Osteoblast (primary cell): Measurements from ENCODE around the gene ERVW-1. TPM values are rescaled to one million over a fixed set of nuclear protein-coding genes. Genes with fewer than 3 reads are reported as not detected.

Source experiments
- DNase-seq: peaks from one replicate; pipeline ENCODE4 v3.0.0; 2011; ENCODE audit warnings: low spot score, mixed read lengths; ENCODE audit not compliant: insufficient read length; ENCODE audit errors: missing footprints
- H2AFZ ChIP-seq: 2 replicates; pipeline ENCODE4 v1.6.0; 2011; ENCODE audit warnings: mild to moderate bottlenecking, low read length
- H3K27ac ChIP-seq: 2 replicates; pipeline ENCODE4 v1.5.1; 2011; ENCODE audit warnings: mild to moderate bottlenecking, low read depth, low read length, moderate library complexity
- H3K27me3 ChIP-seq: 2 replicates; pipeline ENCODE4 v1.6.0; 2012; ENCODE audit warnings: mild to moderate bottlenecking, control low read depth, inconsistent platforms, low read length, moderate library complexity; ENCODE audit not compliant: insufficient read depth
- H3K36me3 ChIP-seq: 2 replicates; pipeline ENCODE4 v1.5.1; 2011; ENCODE audit warnings: mild to moderate bottlenecking, low read length, control low read depth, moderate library complexity; ENCODE audit not compliant: insufficient read depth
- H3K4me1 ChIP-seq: 2 replicates; pipeline ENCODE4 v1.5.1; 2011; ENCODE audit warnings: mild to moderate bottlenecking, low read length, control low read depth, moderate library complexity; ENCODE audit not compliant: insufficient read depth
- H3K4me2 ChIP-seq: 2 replicates; pipeline ENCODE4 v1.6.0; 2011; ENCODE audit warnings: mild to moderate bottlenecking, low read length; ENCODE audit not compliant: insufficient read depth
- H3K4me3 ChIP-seq: fragments of 200-600 bp; sonication (generic); 3 replicates; pipeline ENCODE4 v1.5.1; 2012; ENCODE audit warnings: mild to moderate bottlenecking, low read length, inconsistent platforms; ENCODE audit not compliant: insufficient read depth
- H3K79me2 ChIP-seq: 2 replicates; pipeline ENCODE4 v1.6.0; 2012; ENCODE audit warnings: mild to moderate bottlenecking, low read length, control low read depth, inconsistent platforms; ENCODE audit not compliant: insufficient read depth
- H3K9me3 ChIP-seq: 2 replicates; pipeline ENCODE4 v1.5.1; 2011; ENCODE audit warnings: low read depth, low read length, control low read depth
- H4K20me1 ChIP-seq: 2 replicates; pipeline ENCODE4 v1.6.0; 2012; ENCODE audit warnings: mild to moderate bottlenecking, low read length, control low read depth; ENCODE audit not compliant: insufficient read depth
- CTCF ChIP-seq: IDR thresholded peaks from 2 replicates; pipeline ENCODE4 v1.5.1; 2011; ENCODE audit warnings: mild to moderate bottlenecking, low read depth, low read length, moderate library complexity; ENCODE audit errors: extremely low read depth
- total RNA-seq: library from RNA; depleted of rRNA; stranded (reverse); fragments of >200 nt; gene quantifications from 2 replicates; pipeline ENCODE4 v1.2.3, GENCODE V29; 2012

The ERVW-1 gene
- total RNA-seq, 1 donor: not detected

GRCh38 chr7:92437956-92438491 lies 39.7 kb downstream of the ERVW-1 start:
- H2AFZ ChIP-seq: no peak overlapping the region
- no peak for DNase-seq
- no peak overlapping the region for H3K4me3 ChIP-seq
- no peak overlapping the region for H3K4me2 ChIP-seq
- no peaks in the 10 kb centered on the region for H4K20me1 ChIP-seq
- TF ChIP-seq CTCF: no peak
- no peaks in the 10 kb centered on the region for H3K79me2 ChIP-seq
- no peaks in the 10 kb centered on the region for H3K4me1 ChIP-seq
- no peaks in the 10 kb centered on the region for H3K36me3 ChIP-seq
- no peak overlapping the region for H3K27ac ChIP-seq
- H3K27me3 ChIP-seq: no peaks in the 10 kb centered on the region
- no peaks in the 10 kb centered on the region for H3K9me3 ChIP-seq

- DNase-seq: no peak
- H3K79me2 ChIP-seq: no peaks in the 10 kb centered on the region
- no peak overlapping the region for H3K4me3 ChIP-seq
- no peak overlapping the region for H3K27ac ChIP-seq
- no peaks in the 10 kb centered on the region for H4K20me1 ChIP-seq
- no peak for TF ChIP-seq CTCF
- H3K4me1 ChIP-seq: no peaks in the 10 kb centered on the region
- no peaks in the 10 kb centered on the region for H3K27me3 ChIP-seq
- no peak overlapping the region for H3K4me2 ChIP-seq
- H3K9me3 ChIP-seq: no peaks in the 10 kb centered on the region
- H3K36me3 ChIP-seq: no peaks in the 10 kb centered on the region
- no peak overlapping the region for H2AFZ ChIP-seq
Observed at GRCh38 chr7:92436612-92437445, 40.9 kb downstream of the ERVW-1 start.

GRCh38 chr7:92435542-92435941 lies 42.2 kb downstream of the ERVW-1 start:
- Histone ChIP-seq H4K20me1 (no peaks in the 10 kb centered on the region), H3K79me2 (no peaks in the 10 kb centered on the region), H3K27me3 (no peaks in the 10 kb centered on the region), H3K4me1 (no peaks in the 10 kb centered on the region), H3K27ac (no peak overlapping the region), H3K4me3 (no peak overlapping the region), H3K36me3 (no peaks in the 10 kb centered on the region), H3K4me2 (no peak overlapping the region), H3K9me3 (no peaks in the 10 kb centered on the region), H2AFZ (no peak overlapping the region)
- TF ChIP-seq CTCF: no peak
- no peak for DNase-seq

- Histone ChIP-seq H3K36me3 (no peaks in the 10 kb centered on the region), H3K4me1 (no peaks in the 10 kb centered on the region), H2AFZ (no peak overlapping the region), H3K4me3 (no peak overlapping the region), H3K4me2 (no peak overlapping the region), H3K27ac (no peak overlapping the region), H4K20me1 (no peaks in the 10 kb centered on the region), H3K9me3 (no peaks in the 10 kb centered on the region), H3K27me3 (no peaks in the 10 kb centered on the region), H3K79me2 (no peaks in the 10 kb centered on the region)
- TF ChIP-seq CTCF: no peak
- DNase-seq: no peak
Observed at GRCh38 chr7:92433019-92433418, 44.7 kb downstream of the ERVW-1 start.
